Breast epithelium (tissue), 3 donors: Measurements from ENCODE around the gene MAP3K12.

Experiments
- POLR2A ChIP-seq: fragments of 450-650 bp; IDR thresholded peaks from one replicate; pipeline ENCODE4 v1.6.1; 2016; ENCODE audit warnings: antibody characterized with exemption, mild to moderate bottlenecking, moderate library complexity
- TF ChIP-seq, protein P1 (sequence below), 3 donors: fragments of 450-650 bp; IDR thresholded peaks; one replicate each; pipeline ENCODE4 v1.5.1; 2016 to 2017; ENCODE audit warnings: antibody characterized with exemption in 3 of 3, mild to moderate bottlenecking in 3 of 3, moderate library complexity in 3 of 3

DNA sequence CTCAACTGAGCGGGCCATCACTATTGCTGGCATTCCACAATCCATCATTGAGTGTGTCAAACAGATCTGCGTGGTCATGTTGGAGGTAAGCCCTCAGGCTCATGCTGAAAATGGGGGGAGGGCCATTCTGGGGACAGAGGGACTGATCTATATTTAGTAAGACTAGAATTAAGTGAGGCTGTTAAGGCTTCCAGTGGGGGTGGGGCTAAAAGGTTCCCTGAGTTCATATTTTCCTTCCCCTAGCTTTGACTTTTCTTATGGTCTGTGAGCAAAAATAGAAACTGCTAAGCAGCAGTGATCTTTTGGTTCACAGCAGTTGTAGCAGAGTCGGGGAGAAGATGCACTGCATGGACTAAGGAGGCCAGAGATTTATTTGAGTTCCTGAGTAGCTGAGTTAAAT is 38.2 kb downstream of the MAP3K12 start:
- TF ChIP-seq, protein P1, sequence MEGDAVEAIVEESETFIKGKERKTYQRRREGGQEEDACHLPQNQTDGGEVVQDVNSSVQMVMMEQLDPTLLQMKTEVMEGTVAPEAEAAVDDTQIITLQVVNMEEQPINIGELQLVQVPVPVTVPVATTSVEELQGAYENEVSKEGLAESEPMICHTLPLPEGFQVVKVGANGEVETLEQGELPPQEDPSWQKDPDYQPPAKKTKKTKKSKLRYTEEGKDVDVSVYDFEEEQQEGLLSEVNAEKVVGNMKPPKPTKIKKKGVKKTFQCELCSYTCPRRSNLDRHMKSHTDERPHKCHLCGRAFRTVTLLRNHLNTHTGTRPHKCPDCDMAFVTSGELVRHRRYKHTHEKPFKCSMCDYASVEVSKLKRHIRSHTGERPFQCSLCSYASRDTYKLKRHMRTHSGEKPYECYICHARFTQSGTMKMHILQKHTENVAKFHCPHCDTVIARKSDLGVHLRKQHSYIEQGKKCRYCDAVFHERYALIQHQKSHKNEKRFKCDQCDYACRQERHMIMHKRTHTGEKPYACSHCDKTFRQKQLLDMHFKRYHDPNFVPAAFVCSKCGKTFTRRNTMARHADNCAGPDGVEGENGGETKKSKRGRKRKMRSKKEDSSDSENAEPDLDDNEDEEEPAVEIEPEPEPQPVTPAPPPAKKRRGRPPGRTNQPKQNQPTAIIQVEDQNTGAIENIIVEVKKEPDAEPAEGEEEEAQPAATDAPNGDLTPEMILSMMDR (IDR thresholded peaks at IDR 0.05) = no peak
- TF ChIP-seq POLR2A = no peak
